ENCODE data around the gene MYO18B.

DNA sequence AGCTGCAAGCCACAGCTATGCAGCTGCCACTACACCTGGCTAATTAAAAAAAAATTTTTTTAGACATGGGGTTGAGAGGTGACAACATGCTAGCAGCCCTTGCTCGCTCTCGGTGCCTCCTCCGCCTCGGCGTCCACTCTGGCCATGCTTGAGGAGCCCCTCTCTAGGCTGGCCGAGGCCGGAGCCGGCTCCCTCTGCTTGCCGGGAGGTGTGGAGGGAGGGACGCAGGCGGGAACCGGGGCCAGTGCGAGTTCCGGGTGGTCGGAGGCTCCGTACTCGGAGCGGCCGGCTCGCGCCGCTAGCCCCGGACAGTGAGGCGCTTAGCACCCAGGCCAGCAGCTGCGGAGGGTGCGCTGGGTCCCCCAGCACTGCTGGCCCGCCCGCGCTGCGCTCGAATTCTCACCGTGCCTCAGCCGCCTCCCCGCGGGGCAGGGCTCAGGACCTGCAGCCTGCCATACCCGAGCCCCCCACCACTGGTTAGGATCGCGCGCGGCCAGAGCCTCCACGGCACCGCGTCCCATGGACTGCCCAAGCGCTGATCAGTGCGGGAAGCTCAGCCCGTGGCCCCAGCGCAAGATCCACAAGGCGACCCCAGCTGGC is 10.7 kb downstream of the MYO18B start:
- TF ChIP-seq, protein P1, sequence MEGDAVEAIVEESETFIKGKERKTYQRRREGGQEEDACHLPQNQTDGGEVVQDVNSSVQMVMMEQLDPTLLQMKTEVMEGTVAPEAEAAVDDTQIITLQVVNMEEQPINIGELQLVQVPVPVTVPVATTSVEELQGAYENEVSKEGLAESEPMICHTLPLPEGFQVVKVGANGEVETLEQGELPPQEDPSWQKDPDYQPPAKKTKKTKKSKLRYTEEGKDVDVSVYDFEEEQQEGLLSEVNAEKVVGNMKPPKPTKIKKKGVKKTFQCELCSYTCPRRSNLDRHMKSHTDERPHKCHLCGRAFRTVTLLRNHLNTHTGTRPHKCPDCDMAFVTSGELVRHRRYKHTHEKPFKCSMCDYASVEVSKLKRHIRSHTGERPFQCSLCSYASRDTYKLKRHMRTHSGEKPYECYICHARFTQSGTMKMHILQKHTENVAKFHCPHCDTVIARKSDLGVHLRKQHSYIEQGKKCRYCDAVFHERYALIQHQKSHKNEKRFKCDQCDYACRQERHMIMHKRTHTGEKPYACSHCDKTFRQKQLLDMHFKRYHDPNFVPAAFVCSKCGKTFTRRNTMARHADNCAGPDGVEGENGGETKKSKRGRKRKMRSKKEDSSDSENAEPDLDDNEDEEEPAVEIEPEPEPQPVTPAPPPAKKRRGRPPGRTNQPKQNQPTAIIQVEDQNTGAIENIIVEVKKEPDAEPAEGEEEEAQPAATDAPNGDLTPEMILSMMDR (conservative IDR thresholded peaks at IDR 0.05; ENCODE audit: low read depth, low read length), result no peak
- TF ChIP-seq CEBPB (IDR thresholded peaks at IDR 0.05; ENCODE audit: low read depth, low read length), result no peak
- no peak for TF ChIP-seq RAD21 (IDR thresholded peaks at IDR 0.05; ENCODE audit: low read length)
- no peak for TF ChIP-seq POLR2A (IDR thresholded peaks at IDR 0.05; ENCODE audit: low read depth, low read length)
- TF ChIP-seq MAZ (IDR thresholded peaks at IDR 0.05; ENCODE audit: borderline replicate concordance, low read depth, low read length), result no peak
- no peak for TF ChIP-seq BHLHE40 (IDR thresholded peaks at IDR 0.05; ENCODE audit: low read depth, low read length)
- TF ChIP-seq MAFK (IDR thresholded peaks at IDR 0.05; ENCODE audit: low read depth, low read length), result no peak
- TF ChIP-seq RFX5 (IDR thresholded peaks at IDR 0.05; ENCODE audit: low read depth, low read length), result no peak
- TF ChIP-seq MXI1 (IDR thresholded peaks at IDR 0.05; ENCODE audit: borderline replicate concordance, low read depth, low read length), result no peak
- no peak for TF ChIP-seq RCOR1 (IDR thresholded peaks at IDR 0.05; ENCODE audit: insufficient replicate concordance, low read length)
- TF ChIP-seq, protein P2, sequence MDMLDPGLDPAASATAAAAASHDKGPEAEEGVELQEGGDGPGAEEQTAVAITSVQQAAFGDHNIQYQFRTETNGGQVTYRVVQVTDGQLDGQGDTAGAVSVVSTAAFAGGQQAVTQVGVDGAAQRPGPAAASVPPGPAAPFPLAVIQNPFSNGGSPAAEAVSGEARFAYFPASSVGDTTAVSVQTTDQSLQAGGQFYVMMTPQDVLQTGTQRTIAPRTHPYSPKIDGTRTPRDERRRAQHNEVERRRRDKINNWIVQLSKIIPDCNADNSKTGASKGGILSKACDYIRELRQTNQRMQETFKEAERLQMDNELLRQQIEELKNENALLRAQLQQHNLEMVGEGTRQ (IDR thresholded peaks at IDR 0.05; ENCODE audit: low read depth, low read length), result no peak
- TF ChIP-seq SMC3 (IDR thresholded peaks at IDR 0.05; ENCODE audit: low read depth, low read length), result no peak
